Measurements from ENCODE around the gene PLCG2. TPM values are rescaled to one million over a fixed set of nuclear protein-coding genes. Genes with fewer than 3 reads are reported as not detected.

PLCG2 gene
- total RNA-seq, 6 experiments from 2014 or later = 0.14 to 0.61 (median 0.27) TPM

- no peak overlapping the region for H3K27ac Mint-ChIP-seq
- peaks cover 6% of the 10 kb centered on the region for H3K27me3 Mint-ChIP-seq (ENCODE audit: insufficient read depth)
- no peaks in the 10 kb centered on the region for H3K36me3 Mint-ChIP-seq (ENCODE audit: low read depth)
- H3K4me3 Mint-ChIP-seq = no peak overlapping the region
- no peak for DNase-seq
- H3K4me1 Mint-ChIP-seq (ENCODE audit: low read depth) = peaks cover 6% of the 10 kb centered on the region; the same call in 1 of the 2 replicates
- peaks cover 5% of the 10 kb centered on the region; the same call in 1 of the 2 replicates for H3K9me3 Mint-ChIP-seq
- TF ChIP-seq CTCF (IDR thresholded peaks at IDR 0.05) = no peak
Measured at GRCh38 chr16:81901484-81901883, 122.4 kb downstream of the PLCG2 start.

DNA sequence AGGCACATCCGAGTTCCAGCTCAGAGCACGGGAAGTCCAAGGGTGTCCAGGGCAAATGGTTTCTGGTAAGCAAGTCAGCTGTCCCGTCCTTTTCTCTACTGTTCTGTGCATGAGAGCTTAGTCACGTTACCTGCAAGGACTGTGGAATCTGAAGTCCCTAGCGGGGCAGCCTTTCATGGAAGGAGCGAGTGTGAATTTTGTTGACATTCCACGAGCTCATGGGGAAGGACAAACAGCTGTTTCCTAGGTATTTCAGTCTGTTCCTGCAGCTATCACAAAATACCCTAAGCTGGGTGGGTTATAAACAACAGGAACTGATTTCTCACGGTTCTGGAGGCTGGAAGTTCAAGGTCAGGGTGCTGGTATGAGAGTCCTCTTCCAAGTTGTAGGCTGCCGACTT, 122.9 kb downstream of the PLCG2 start:
- no peak for TF ChIP-seq CTCF (IDR thresholded peaks at IDR 0.05)
- H3K4me3 Mint-ChIP-seq = no peak overlapping the region
- no peak for DNase-seq
- no peaks in the 10 kb centered on the region for H3K36me3 Mint-ChIP-seq (ENCODE audit: low read depth)
- H3K9me3 Mint-ChIP-seq = peaks cover 5% of the 10 kb centered on the region; the same call in 1 of the 2 replicates
- peaks cover 6% of the 10 kb centered on the region; the same call in 1 of the 2 replicates for H3K4me1 Mint-ChIP-seq (ENCODE audit: low read depth)
- H3K27ac Mint-ChIP-seq = no peak overlapping the region
- H3K27me3 Mint-ChIP-seq (ENCODE audit: insufficient read depth) = peaks cover 6% of the 10 kb centered on the region

DNA sequence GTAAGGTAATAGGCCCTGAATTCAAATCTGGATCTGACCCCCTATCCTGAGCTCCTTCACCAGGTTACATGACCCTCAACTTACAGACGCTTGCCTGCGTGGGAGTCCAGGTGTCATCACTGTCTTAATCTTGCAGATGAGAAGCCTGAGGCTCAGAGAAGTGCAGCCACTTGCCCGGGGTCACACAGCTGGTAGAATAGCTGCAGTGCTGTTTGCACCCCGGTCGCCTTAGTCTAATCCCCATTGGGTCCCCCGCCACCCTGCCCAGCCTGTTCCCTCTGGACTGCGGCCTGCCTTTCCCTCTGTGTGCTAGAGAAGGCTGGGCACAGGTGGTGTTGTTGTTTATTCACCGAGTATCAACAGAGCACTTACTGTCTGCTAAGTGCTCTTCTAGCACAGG, 125.2 kb downstream of the PLCG2 start:
- H3K36me3 Mint-ChIP-seq (ENCODE audit: low read depth) = no peaks in the 10 kb centered on the region
- peaks cover 5% of the 10 kb centered on the region for H3K27me3 Mint-ChIP-seq (ENCODE audit: insufficient read depth)
- no peak overlapping the region for H3K4me3 Mint-ChIP-seq
- peaks cover 5% of the 10 kb centered on the region; the same call in 1 of the 2 replicates for H3K9me3 Mint-ChIP-seq
- peaks cover 6% of the 10 kb centered on the region; the same call in 1 of the 2 replicates for H3K4me1 Mint-ChIP-seq (ENCODE audit: low read depth)
- no peak overlapping the region for H3K27ac Mint-ChIP-seq
- no peak for DNase-seq
- no peak for TF ChIP-seq CTCF (IDR thresholded peaks at IDR 0.05)

- peaks cover 6% of the 10 kb centered on the region; the same call in 1 of the 2 replicates for H3K4me1 Mint-ChIP-seq (ENCODE audit: low read depth)
- no peak for TF ChIP-seq CTCF (IDR thresholded peaks at IDR 0.05)
- peaks cover 5% of the 10 kb centered on the region; the same call in 1 of the 2 replicates for H3K9me3 Mint-ChIP-seq
- no peak for DNase-seq
- no peak overlapping the region for H3K27ac Mint-ChIP-seq
- no peak overlapping the region for H3K4me3 Mint-ChIP-seq
- no peaks in the 10 kb centered on the region for H3K36me3 Mint-ChIP-seq (ENCODE audit: low read depth)
- peaks cover 2% of the 10 kb centered on the region for H3K27me3 Mint-ChIP-seq (ENCODE audit: insufficient read depth)
Measured at GRCh38 chr16:81905277-81905676, 126.2 kb downstream of the PLCG2 start.

DNA sequence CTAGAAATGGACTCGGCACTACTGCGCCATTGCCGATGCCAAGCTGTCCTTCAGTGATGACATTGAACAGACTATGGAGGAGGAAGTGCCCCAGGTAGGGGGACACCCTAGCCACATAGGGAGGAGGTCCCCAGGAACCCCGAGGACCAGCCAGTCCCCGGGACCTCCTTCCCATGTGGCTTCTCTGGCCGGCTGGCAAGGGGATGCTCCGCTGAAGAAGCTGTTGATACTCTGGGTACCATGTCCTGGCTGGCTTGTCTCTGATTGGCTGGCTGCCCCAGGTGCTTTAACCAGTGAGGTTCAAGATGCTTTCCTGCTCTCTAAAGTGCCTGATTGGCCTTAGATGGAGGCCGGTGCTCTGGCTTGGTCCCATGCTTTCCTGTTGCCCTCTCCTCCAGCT, 128.6 kb downstream of the PLCG2 start:
- Mint-ChIP-seq H3K9me3 (peaks cover 7% of the 10 kb centered on the region; the same call in 1 of the 2 replicates), H3K27me3 (ENCODE audit: insufficient read depth) (peaks cover 2% of the 10 kb centered on the region)

More for the DNA sequence above, 128.6 kb downstream of the PLCG2 start:
- Mint-ChIP-seq H3K27ac (no peak overlapping the region), H3K4me1 (ENCODE audit: low read depth) (no peaks in the 10 kb centered on the region), H3K36me3 (ENCODE audit: low read depth) (no peaks in the 10 kb centered on the region), H3K4me3 (no peak overlapping the region)
- DNase-seq = no peak
- TF ChIP-seq CTCF (IDR thresholded peaks at IDR 0.05) = no peak
